ENCODE results near the gene FMNL2. TPM values are rescaled to one million over a fixed set of nuclear protein-coding genes. Genes with fewer than 3 reads are reported as not detected.

Gene FMNL2
- total RNA-seq, 4 donors from 2014 or later: 25.2 to 35.0 (median 27.4) TPM

DNA sequence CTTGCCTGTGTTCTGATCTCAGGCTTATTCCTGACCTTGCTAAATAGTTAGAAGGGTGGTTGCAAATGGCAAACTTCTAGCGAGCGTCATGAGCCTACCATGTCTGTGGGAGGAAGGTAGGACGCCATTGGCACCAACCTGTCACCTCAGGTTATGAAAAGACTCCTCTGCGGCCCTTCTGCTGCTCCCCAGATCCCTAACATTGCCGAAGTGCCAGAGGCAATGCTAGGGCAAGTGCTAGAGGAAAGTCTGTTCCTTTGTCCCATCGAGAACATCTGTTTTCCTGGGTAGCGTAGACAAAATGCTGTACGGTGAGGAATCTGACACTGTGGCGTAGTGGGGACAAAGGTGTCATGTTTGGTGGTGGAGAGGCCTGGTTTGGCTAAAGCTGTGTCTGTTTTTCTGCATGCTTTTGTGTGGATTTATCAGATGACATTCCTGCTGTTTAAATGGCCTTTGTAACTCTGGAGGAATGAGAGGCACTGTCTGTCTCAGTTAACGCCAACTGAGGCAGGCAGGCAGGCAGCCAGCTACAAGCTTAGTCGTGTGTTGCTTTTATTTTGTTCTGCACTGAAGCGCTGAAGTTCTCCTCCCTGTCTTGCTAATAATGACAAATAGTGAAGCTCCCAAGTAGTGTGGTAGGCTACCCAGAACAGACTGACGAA lies 288.2 kb downstream of the FMNL2 start:
- no peaks in the 10 kb centered on the region for H3K27me3 ChIP-seq
- peaks cover 0 to 10% (median 0%) of the 10 kb centered on the region in 3 donors for H3K4me1 ChIP-seq
- H3K9me3 ChIP-seq: no peaks in the 10 kb centered on the region
- 77 to 94% methylated on average over 3 to 7 of the region's 13 CpGs for WGBS, 2 donors (ENCODE audit: low coverage in 1 of 2)
- H3K36me3 ChIP-seq: peaks cover 0 to 36% of the 10 kb centered on the region in 2 donors
- H3K4me3 ChIP-seq: no peak overlapping the region
- no peak overlapping the region for H3K27ac ChIP-seq
- TF ChIP-seq, protein P1, sequence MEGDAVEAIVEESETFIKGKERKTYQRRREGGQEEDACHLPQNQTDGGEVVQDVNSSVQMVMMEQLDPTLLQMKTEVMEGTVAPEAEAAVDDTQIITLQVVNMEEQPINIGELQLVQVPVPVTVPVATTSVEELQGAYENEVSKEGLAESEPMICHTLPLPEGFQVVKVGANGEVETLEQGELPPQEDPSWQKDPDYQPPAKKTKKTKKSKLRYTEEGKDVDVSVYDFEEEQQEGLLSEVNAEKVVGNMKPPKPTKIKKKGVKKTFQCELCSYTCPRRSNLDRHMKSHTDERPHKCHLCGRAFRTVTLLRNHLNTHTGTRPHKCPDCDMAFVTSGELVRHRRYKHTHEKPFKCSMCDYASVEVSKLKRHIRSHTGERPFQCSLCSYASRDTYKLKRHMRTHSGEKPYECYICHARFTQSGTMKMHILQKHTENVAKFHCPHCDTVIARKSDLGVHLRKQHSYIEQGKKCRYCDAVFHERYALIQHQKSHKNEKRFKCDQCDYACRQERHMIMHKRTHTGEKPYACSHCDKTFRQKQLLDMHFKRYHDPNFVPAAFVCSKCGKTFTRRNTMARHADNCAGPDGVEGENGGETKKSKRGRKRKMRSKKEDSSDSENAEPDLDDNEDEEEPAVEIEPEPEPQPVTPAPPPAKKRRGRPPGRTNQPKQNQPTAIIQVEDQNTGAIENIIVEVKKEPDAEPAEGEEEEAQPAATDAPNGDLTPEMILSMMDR (IDR thresholded peaks at IDR 0.05): no peak
- TF ChIP-seq EP300 (IDR thresholded peaks at IDR 0.05) (no peak), POLR2A (IDR thresholded peaks at IDR 0.05) (no peak), POLR2AphosphoS5 (IDR thresholded peaks at IDR 0.05) (no peak)
- ATAC-seq: no peak

DNA sequence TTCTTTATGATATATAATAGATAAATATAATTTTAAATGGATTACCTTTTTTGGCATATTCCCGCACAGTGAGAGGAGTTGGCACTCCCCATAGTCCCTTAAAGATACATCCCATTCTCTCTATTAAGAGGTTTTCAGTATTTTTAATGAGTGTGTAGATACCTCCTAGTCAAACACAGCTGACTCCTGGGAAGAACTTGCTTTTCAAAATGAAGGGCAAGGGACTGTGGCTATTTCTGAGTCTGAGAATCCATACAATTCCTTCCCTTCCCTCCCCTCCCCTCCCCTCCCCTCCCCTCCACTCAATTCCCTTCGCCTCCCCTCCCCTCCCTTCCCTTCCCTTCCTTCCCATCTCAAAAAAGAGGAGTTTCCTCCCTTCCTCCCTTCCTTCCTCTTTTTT lies 288.8 kb downstream of the FMNL2 start:
- no peak for ATAC-seq
- peaks cover 0 to 37% of the 10 kb centered on the region in 2 donors for H3K36me3 ChIP-seq
- TF ChIP-seq EP300 (IDR thresholded peaks at IDR 0.05) (no peak), POLR2AphosphoS5 (IDR thresholded peaks at IDR 0.05) (no peak)
- TF ChIP-seq, protein P1 (IDR thresholded peaks at IDR 0.05): no peak
- peaks cover 0 to 10% (median 0%) of the 10 kb centered on the region in 3 donors for H3K4me1 ChIP-seq
- WGBS, 2 donors (ENCODE audit: low coverage in 1 of 2): 100% methylated on average over 1 of the region's 2 CpGs; no CpG with 5 or more reads in 1 of the 2 donors
- H3K27ac ChIP-seq: no peak overlapping the region
- H3K9me3 ChIP-seq: no peaks in the 10 kb centered on the region
- H3K4me3 ChIP-seq: no peak overlapping the region
- no peaks in the 10 kb centered on the region for H3K27me3 ChIP-seq

DNA sequence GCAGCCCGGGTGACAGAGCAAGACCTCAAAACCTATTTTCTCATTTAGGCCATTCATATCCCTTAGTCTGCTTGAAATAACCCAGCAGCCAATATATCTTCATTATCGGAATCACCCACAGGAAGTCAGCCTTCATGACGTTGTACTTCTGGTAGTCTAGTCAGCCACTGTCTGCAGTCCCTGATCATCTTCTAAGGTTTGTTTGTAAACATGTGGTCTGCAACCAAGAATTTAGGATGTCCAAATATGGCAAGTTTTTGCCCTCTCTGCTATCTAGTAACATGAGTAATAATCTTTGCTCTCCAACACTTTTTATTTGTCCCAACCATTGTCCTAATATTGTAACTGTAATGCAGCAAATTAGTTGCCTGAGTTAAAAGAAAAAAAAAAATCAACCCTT lies 289.8 kb downstream of the FMNL2 start:
- WGBS, 2 donors (ENCODE audit: low coverage in 1 of 2): 73 to 83% methylated on average over 2 of the region's 3 CpGs
- no peak overlapping the region for H3K27ac ChIP-seq
- no peaks in the 10 kb centered on the region for H3K9me3 ChIP-seq
- no peak overlapping the region for H3K4me3 ChIP-seq
- peaks cover 0 to 10% (median 0%) of the 10 kb centered on the region in 3 donors for H3K4me1 ChIP-seq
- H3K36me3 ChIP-seq: peaks cover 0 to 33% of the 10 kb centered on the region in 2 donors
- TF ChIP-seq POLR2AphosphoS5 (IDR thresholded peaks at IDR 0.05) (no peak), EP300 (IDR thresholded peaks at IDR 0.05) (no peak), POLR2A (IDR thresholded peaks at IDR 0.05) (no peak)
- TF ChIP-seq, protein P1 (IDR thresholded peaks at IDR 0.05): no peak
- ATAC-seq: no peak
- no peaks in the 10 kb centered on the region for H3K27me3 ChIP-seq

DNA sequence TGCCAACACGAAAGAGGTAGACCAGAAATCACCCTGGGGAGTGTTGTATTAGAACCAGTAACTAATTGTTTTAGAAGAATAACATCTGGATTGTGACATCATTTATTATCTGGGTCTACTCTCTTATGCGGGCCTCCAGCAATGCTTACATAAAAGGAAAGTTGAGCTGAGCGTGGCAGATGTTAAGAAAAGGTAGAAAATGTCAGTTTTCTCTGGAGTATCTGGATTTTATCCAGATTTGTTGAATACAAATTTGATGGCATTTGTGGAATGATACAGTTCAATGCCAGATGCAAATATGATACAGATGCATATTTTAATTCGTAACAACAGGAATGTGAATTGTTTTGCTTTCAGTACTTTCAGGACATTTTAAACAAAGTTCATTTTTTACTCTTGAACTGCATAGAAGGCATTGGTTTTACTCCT lies 292.0 kb downstream of the FMNL2 start:
- Histone ChIP-seq H3K27me3 (no peaks in the 10 kb centered on the region), H3K4me1 (peaks cover 0 to 10% (median 0%) of the 10 kb centered on the region in 3 donors), H3K9me3 (no peaks in the 10 kb centered on the region), H3K27ac (no peak overlapping the region), H3K36me3 (peaks cover 0 to 40% of the 10 kb centered on the region in 2 donors), H3K4me3 (no peak overlapping the region)
- WGBS, 2 donors (ENCODE audit: low coverage in 1 of 2): 26 to 40% methylated on average over 4 of the region's 4 CpGs
- TF ChIP-seq EP300 (IDR thresholded peaks at IDR 0.05) (no peak), POLR2AphosphoS5 (IDR thresholded peaks at IDR 0.05) (no peak), POLR2A (IDR thresholded peaks at IDR 0.05) (no peak)
- TF ChIP-seq, protein P1 (IDR thresholded peaks at IDR 0.05): no peak
- ATAC-seq: no peak

DNA sequence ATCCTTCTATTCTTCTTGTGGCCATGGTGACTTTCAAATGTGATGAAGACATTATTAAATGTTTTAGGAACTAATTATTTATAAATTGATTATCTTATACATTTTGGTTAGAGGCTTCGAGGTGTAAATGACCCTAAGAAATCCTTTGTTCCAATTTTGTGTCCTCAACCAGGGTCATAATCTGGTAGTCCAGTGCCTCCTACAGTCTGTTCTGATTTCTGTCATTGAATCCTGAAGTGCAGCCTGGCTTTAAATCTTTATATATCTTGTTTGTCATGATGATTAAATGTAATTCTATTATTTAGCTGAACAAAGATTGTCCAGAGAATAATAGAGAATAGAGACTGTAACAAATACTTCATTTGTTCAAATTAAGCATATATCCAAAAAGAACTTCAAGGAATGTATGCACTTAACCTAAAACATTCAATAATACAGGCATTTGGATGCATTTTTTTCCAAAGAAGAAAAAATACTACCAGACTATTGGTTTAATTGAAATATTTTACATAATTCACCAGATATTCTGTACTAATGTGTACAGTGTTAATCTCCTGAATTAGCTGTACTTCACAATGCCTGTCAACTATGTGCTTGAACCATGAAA lies 292.5 kb downstream of the FMNL2 start:
- Histone ChIP-seq H3K27me3 (no peaks in the 10 kb centered on the region), H3K4me3 (no peak overlapping the region), H3K36me3 (peaks cover 0 to 46% of the 10 kb centered on the region in 2 donors), H3K27ac (no peak overlapping the region), H3K4me1 (peaks cover 0 to 10% (median 0%) of the 10 kb centered on the region in 3 donors), H3K9me3 (no peaks in the 10 kb centered on the region)
- no peak for ATAC-seq
- TF ChIP-seq, protein P1 (IDR thresholded peaks at IDR 0.05): peak; percentile 23 to 71 (median 59)
- no peak for TF ChIP-seq POLR2A (IDR thresholded peaks at IDR 0.05)
- WGBS, 2 donors (ENCODE audit: low coverage in 1 of 2): 0% methylated on average over 1 of the region's 1 CpG
